ENCODE measurements around the gene MORN4.

Gene MORN4

DNA sequence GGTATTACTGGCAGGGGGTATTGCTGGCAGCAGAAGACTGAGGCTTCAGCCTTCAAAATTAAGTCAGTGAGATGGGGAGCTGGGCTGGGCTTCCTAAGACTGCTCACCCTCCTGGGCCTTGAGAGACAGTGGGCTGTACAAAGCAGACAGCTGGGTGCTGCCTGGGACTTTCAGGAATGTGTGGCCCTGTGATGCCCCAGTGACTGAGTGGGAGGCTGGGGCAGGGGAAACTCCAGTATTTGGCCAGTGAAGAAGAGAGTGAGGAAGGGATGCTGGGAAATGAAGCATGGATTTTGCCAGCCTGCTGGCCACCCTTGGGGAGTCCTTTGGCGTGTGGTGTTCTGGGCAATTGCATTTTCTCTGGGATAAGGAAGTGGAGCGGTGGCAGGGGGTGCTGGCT lies 60.3 kb downstream of the MORN4 start:
- no peak for DNase-seq (ENCODE audit: low read depth)

- DNase-seq (ENCODE audit: low read depth) = peak; percentile 83
These were observed 60.9 kb downstream of the MORN4 start, which contains the start of gene ANKRD2 for GRCh38 chr10:97572214-97572989. TSS of gene ANKRD2 (plus strand) at chr10:97572779. CDS start at chr10:97572789, 10 bp downstream.

DNA sequence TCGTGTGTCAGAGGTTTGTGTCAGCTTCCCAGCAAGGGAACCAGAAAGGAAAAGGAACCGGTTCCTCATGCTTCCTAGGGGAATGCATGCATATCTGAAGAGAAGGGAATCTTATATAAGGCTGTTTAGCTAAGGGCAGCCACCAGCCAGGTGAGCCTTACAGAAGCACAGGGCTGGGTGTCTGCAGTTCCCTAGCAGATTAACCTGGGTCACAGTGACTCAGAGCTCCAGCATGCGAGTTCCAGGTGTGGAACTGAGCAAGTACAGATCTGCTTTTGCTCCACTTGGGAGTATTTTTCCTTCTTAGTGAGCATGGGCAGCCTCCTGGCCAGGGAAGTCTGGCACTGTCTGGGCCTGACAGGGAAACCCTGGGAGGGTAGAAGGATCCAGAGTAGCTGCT lies 61.7 kb downstream of the MORN4 start:
- DNase-seq (ENCODE audit: low read depth) = no peak

DNA sequence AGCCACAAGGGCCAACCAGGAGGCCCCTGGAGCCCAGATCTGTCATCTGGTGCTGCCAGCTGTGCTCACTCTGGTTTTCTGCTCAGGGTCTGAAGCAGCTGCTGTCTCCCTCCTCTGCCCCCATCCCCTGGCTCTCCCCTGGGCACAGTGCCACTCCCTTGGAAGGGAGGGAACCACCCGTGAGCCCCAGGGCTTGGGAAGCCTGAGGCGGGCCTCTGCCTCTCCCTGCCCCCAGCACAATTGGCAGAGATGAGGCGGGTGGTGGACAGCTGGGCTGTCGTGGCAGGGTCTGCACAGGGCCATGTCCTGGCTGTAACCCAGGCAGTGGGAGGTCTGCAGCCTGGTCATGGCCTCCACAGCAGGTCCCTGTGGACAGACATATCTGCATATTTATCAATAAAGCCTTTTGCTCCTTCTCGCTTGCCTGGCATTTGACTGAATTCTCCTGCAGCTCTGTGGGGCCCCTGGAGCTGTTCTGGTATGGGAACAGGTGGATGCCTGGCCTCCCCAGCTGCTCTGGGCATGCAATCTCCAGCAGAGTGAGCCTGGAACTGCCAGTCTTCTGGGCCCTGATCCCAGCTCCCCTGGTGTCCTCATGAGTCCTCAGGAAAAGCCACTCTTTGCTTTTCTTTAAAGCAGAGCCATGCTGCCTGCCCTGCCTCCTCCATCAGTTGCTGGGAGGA lies 62.4 kb downstream of the MORN4 start:
- no peak for DNase-seq (ENCODE audit: low read depth)

DNA sequence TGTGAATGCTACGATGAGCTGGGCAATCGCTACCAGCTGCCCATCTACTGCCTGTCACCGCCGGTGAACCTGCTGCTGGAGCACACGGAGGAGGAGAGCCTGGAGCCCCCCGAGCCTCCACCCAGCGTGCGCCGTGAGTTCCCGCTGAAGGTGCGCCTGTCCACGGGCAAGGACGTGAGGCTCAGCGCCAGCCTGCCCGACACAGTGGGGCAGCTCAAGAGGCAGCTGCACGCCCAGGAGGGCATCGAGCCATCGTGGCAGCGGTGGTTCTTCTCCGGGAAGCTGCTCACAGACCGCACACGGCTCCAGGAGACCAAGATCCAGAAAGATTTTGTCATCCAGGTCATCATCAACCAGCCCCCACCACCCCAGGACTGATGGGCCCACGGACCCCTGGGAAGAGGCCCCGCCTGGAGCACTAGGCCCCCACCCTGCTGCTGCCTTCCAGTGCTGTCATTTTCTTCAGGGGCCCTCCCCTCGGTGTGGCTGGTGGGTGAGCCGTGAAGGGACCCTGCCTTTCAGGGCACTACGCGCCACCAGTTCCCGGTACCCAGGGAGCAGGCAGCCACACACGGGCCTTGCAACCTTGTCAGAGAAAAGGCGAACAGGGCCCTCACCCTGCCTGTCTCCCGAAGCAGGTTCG lies 63.0 kb downstream of the MORN4 start:
- DNase-seq (ENCODE audit: low read depth) = no peak

GRCh38 chr10:97567891-97568290 lies 65.4 kb downstream of the MORN4 start:
- DNase-seq (ENCODE audit: low read depth) = no peak

- no peak for DNase-seq (ENCODE audit: low read depth)
These were observed 66.8 kb downstream of the MORN4 start for GRCh38 chr10:97566336-97566996.

DNA sequence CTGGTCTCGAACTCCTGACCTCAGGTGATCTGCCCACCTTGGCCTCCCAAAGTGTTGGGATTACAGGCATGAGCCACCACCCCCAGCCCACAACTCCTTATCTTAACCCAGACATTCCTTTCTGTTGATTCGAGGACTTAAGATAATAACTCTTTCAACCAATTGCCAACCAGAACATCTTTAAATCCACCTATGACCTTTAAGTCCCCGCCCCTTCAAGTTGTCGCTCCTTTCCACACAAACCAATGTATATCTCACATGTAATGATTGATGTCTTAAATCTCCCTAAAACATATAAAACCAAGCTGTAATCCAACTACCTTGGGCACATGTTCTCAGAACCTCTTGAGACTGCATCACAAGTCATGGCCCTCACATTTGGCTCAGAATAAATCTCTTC lies 68.5 kb downstream of the MORN4 start:
- DNase-seq (ENCODE audit: low read depth) = no peak

All from ELR (cell line).